ENCODE data around the gene CCBE1. TPM values are rescaled to one million over a fixed set of nuclear protein-coding genes. Genes with fewer than 3 reads are reported as not detected.

CCBE1 gene
- total and polyA plus RNA-seq, 10 donors: 0.06 to 0.93 (median 0.23) TPM

- DNase-seq: no peak
- Histone ChIP-seq H3K27me3 (replicated peaks in 1 of 7) (no peaks in the 10 kb centered on the region), H3K9me3 (no peaks in the 10 kb centered on the region), H3K27ac (no peak overlapping the region), H3K4me3 (no peak overlapping the region), H3K4me1 (no peaks in the 10 kb centered on the region), H3K36me3 (no peaks in the 10 kb centered on the region)
- TF ChIP-seq POLR2AphosphoS5 (IDR thresholded peaks at IDR 0.05) (no peak), CTCF (IDR thresholded peaks at IDR 0.05 in 8 of 11, conservative IDR thresholded peaks at IDR 0.05 in 3 of 11) (no peak), POLR2A (IDR thresholded peaks at IDR 0.05) (no peak)
- intact Hi-C loops (cut with DNase I; ENCODE audit: low total_unique reads): no loop called here
Measured at GRCh38 chr18:59725142-59725541, 27.9 kb upstream of the CCBE1 start.

- H3K27ac ChIP-seq: no peak overlapping the region
- no peak overlapping the region for H3K4me3 ChIP-seq
- 66 to 94% (median 81%) methylated on average over 2 of the region's 2 CpGs for WGBS, 5 donors
- no peaks in the 10 kb centered on the region for H3K9me3 ChIP-seq
- TF ChIP-seq CTCF (IDR thresholded peaks at IDR 0.05 in 8 of 11, conservative IDR thresholded peaks at IDR 0.05 in 3 of 11) (no peak), POLR2A (IDR thresholded peaks at IDR 0.05) (no peak), POLR2AphosphoS5 (IDR thresholded peaks at IDR 0.05) (no peak)
- no peaks in the 10 kb centered on the region for H3K36me3 ChIP-seq
- no peaks in the 10 kb centered on the region for H3K27me3 ChIP-seq (replicated peaks in 1 of 7)
- no peak for DNase-seq
- intact Hi-C loops (cut with DNase I; ENCODE audit: low total_unique reads): no loop called here
- H3K4me1 ChIP-seq: no peaks in the 10 kb centered on the region
Measured at GRCh38 chr18:59724103-59724502, 26.9 kb upstream of the CCBE1 start.

GRCh38 chr18:59721931-59722330 lies 24.7 kb upstream of the CCBE1 start:
- Histone ChIP-seq H3K9me3 (no peaks in the 10 kb centered on the region), H3K27ac (no peak overlapping the region), H3K4me3 (no peak overlapping the region), H3K36me3 (no peaks in the 10 kb centered on the region), H3K4me1 (no peaks in the 10 kb centered on the region), H3K27me3 (replicated peaks in 1 of 7) (no peaks in the 10 kb centered on the region)
- no peak for DNase-seq
- TF ChIP-seq POLR2A (IDR thresholded peaks at IDR 0.05) (no peak), CTCF (IDR thresholded peaks at IDR 0.05 in 8 of 11, conservative IDR thresholded peaks at IDR 0.05 in 3 of 11) (no peak), POLR2AphosphoS5 (IDR thresholded peaks at IDR 0.05) (no peak)
- 87 to 98% (median 95%) methylated on average over 2 of the region's 2 CpGs for WGBS, 5 donors
- intact Hi-C loops (cut with DNase I; ENCODE audit: low total_unique reads): no loop called here

GRCh38 chr18:59721211-59721610 lies 24.0 kb upstream of the CCBE1 start:
- intact Hi-C loops (cut with DNase I; ENCODE audit: low total_unique reads): no loop called here
- H3K9me3 ChIP-seq: no peaks in the 10 kb centered on the region

More at GRCh38 chr18:59721211-59721610, 24.0 kb upstream of the CCBE1 start:
- H3K27me3 ChIP-seq (replicated peaks in 1 of 7): no peaks in the 10 kb centered on the region
- no peak for DNase-seq
- no peaks in the 10 kb centered on the region for H3K36me3 ChIP-seq
- H3K4me1 ChIP-seq: no peaks in the 10 kb centered on the region
- 74 to 92% (median 90%) methylated on average over 2 of the region's 2 CpGs for WGBS, 5 donors
- TF ChIP-seq POLR2AphosphoS5 (IDR thresholded peaks at IDR 0.05) (no peak), POLR2A (IDR thresholded peaks at IDR 0.05) (no peak), CTCF (IDR thresholded peaks at IDR 0.05 in 8 of 11, conservative IDR thresholded peaks at IDR 0.05 in 3 of 11) (no peak)
- H3K27ac ChIP-seq: no peak overlapping the region
- H3K4me3 ChIP-seq: no peak overlapping the region
